SU-DHL-6 (cell line): ENCODE measurements around the gene PRR36.

ENCODE experiments used
- H2AFZ ChIP-seq: fragments of 200-600 bp; sonication (generic); 2 replicates; pipeline ENCODE4 v1.6.1; 2014; ENCODE audit warnings: low read depth, mild to moderate bottlenecking, moderate library complexity, mixed read lengths, antibody characterized with exemption, low read length; ENCODE audit not compliant: severe bottlenecking
- H3F3A ChIP-seq: fragments of 200-600 bp; shearing (Covaris generic); 2 replicates; pipeline ENCODE4 v1.6.0; 2016; ENCODE audit warnings: antibody characterized with exemption, mild to moderate bottlenecking; ENCODE audit not compliant: insufficient read depth
- H3K27ac ChIP-seq: fragments of 200-600 bp; sonication (generic); 2 replicates; pipeline ENCODE4 v1.5.1; 2016; ENCODE audit warnings: low read depth, mild to moderate bottlenecking, low read length, moderate library complexity, mixed read lengths
- H3K27me3 ChIP-seq: fragments of 200-600 bp; sonication (generic), shearing (Covaris generic); 2 replicates; pipeline ENCODE4 v1.6.0; 2014; ENCODE audit warnings: mild to moderate bottlenecking, low read length
- H3K36me3 ChIP-seq: fragments of 200-600 bp; sonication (generic); 2 replicates; pipeline ENCODE4 v1.6.1; 2014; ENCODE audit warnings: mild to moderate bottlenecking, low read length, mixed read lengths
- H3K4me2 ChIP-seq: fragments of 300-600, 200-600 bp; shearing (Covaris generic), sonication (generic); 2 replicates; pipeline ENCODE4 v1.6.0; 2014; ENCODE audit warnings: low read length, low read depth, mild to moderate bottlenecking; ENCODE audit not compliant: poor library complexity, severe bottlenecking
- H3K4me3 ChIP-seq: fragments of 200-600 bp; sonication (generic); 2 replicates; pipeline ENCODE4 v1.5.1; 2014; ENCODE audit warnings: antibody characterized with exemption, low read length, mild to moderate bottlenecking, mixed read lengths; ENCODE audit not compliant: insufficient read depth, poor library complexity, severe bottlenecking
- H3K79me2 ChIP-seq: fragments of 200-600 bp; sonication (generic); 2 replicates; pipeline ENCODE4 v1.6.1; 2014; ENCODE audit warnings: mild to moderate bottlenecking, low read length, moderate library complexity; ENCODE audit not compliant: insufficient read depth
- H3K9ac ChIP-seq: fragments of 200-600 bp; sonication (generic); 2 replicates; pipeline ENCODE4 v1.7.0; 2014; ENCODE audit warnings: mild to moderate bottlenecking, low read length
- H3K9me2 ChIP-seq: fragments of 200-600 bp; sonication (generic); replicated peaks from 2 replicates; pipeline ENCODE4 v1.6.1; 2014; ENCODE audit warnings: low read length; ENCODE audit not compliant: insufficient read depth
- H3K9me3 ChIP-seq: fragments of 200-600 bp; sonication (generic); 2 replicates; pipeline ENCODE4 v1.6.1; 2014; ENCODE audit warnings: low read length, mixed read lengths; ENCODE audit not compliant: insufficient read depth
- H4K20me1 ChIP-seq: fragments of 200-600 bp; sonication (generic); 2 replicates; pipeline ENCODE4 v1.6.1; 2014; ENCODE audit warnings: low read depth, mild to moderate bottlenecking, antibody characterized with exemption, low read length, moderate library complexity, mixed read lengths
- CTCF ChIP-seq: fragments of 200-600 bp; sonication (generic); IDR thresholded peaks from one replicate; pipeline ENCODE4 v1.5.1; 2017; ENCODE audit warnings: antibody characterized with exemption, mild to moderate bottlenecking, low read length, moderate library complexity; ENCODE audit not compliant: insufficient read depth, poor library complexity, severe bottlenecking
- EZH2phosphoT487 ChIP-seq: fragments of 200-600 bp; sonication (generic), shearing (Covaris generic); conservative IDR thresholded peaks from 2 replicates; pipeline ENCODE4 v1.6.1; 2018; ENCODE audit warnings: mild to moderate bottlenecking, antibody characterized with exemption, low read length, moderate library complexity, mixed read lengths

The PRR36 gene

GRCh38 chr19:7856679-7857663 is 17.2 kb downstream of the PRR36 start:
- TF ChIP-seq CTCF = no peak
- Histone ChIP-seq H3F3A (no peaks in the 10 kb centered on the region), H3K79me2 (no peaks in the 10 kb centered on the region), H2AFZ (no peak overlapping the region), H3K27ac (no peak overlapping the region), H3K4me2 (no peak overlapping the region), H3K4me3 (no peak overlapping the region), H3K9me3 (no peaks in the 10 kb centered on the region), H3K9ac (no peak overlapping the region), H4K20me1 (no peaks in the 10 kb centered on the region), H3K9me2 (no peaks in the 10 kb centered on the region), H3K36me3 (no peaks in the 10 kb centered on the region), H3K27me3 (no peaks in the 10 kb centered on the region)

- H3K9ac ChIP-seq = no peak overlapping the region
- no peaks in the 10 kb centered on the region for H3F3A ChIP-seq
- H3K9me2 ChIP-seq = no peaks in the 10 kb centered on the region
- H3K36me3 ChIP-seq = no peaks in the 10 kb centered on the region
- H3K4me2 ChIP-seq = no peak overlapping the region
- no peak overlapping the region for H2AFZ ChIP-seq
- no peak overlapping the region for H3K4me3 ChIP-seq
- H3K9me3 ChIP-seq = no peaks in the 10 kb centered on the region
- H3K27me3 ChIP-seq = no peaks in the 10 kb centered on the region
- no peaks in the 10 kb centered on the region for H3K79me2 ChIP-seq
- no peak overlapping the region for H3K27ac ChIP-seq
- no peaks in the 10 kb centered on the region for H4K20me1 ChIP-seq
- TF ChIP-seq CTCF = no peak
- no peak for TF ChIP-seq EZH2phosphoT487
Measured at GRCh38 chr19:7856109-7856591, 18.0 kb downstream of the PRR36 start.

- Histone ChIP-seq H3K27me3 (no peaks in the 10 kb centered on the region), H3K4me3 (no peak overlapping the region), H3F3A (no peaks in the 10 kb centered on the region), H3K9me2 (no peaks in the 10 kb centered on the region), H3K9ac (no peak overlapping the region), H3K4me2 (no peak overlapping the region), H3K9me3 (no peaks in the 10 kb centered on the region), H4K20me1 (no peaks in the 10 kb centered on the region), H3K36me3 (no peaks in the 10 kb centered on the region), H3K27ac (no peak overlapping the region), H2AFZ (no peak overlapping the region), H3K79me2 (no peaks in the 10 kb centered on the region)
- TF ChIP-seq EZH2phosphoT487 (no peak), CTCF (no peak)
Measured at GRCh38 chr19:7855426-7856108, 18.6 kb downstream of the PRR36 start.
